HCT116 (cell line): ENCODE results near the gene CCDC73. TPM values are rescaled to one million over a fixed set of nuclear protein-coding genes. Genes with fewer than 3 reads are reported as not detected.

Experiments used
- ATAC-seq: fragments of 200-7000 bp; cut with Tn5 transposase; 2 replicates; pipeline ENCODE4 v1.9.1; 2020; ENCODE audit warnings: mild to moderate bottlenecking, moderate library complexity
- BruUV-seq: library from RNA; stranded (reverse); fragments of 400-500 nt; replicated peaks from 2 replicates; lab custom pipeline; 2021; lab: Mats Ljungman, UMichigan
- CTCF ChIA-PET: fragments of 300-600 bp; sonication (Branson Sonifier 250); formaldehyde crosslinking; loops from one replicate; lab custom pipeline; 2021; ENCODE audit warnings: antibody characterized with exemption; lab: Charles Lee
- POLR2A ChIA-PET: fragments of 300-600, 350-600 bp; sonication (Branson Sonifier 250); formaldehyde crosslinking; loops from one replicate; lab custom pipeline; 2021; ENCODE audit warnings: antibody characterized with exemption; lab: Charles Lee
- RAD21 ChIA-PET, 2 experiments: fragments of 300-600 bp; sonication (Branson Sonifier 250); formaldehyde crosslinking; loops; one replicate each; lab custom pipeline; 2023; ENCODE audit warnings: low total read pairs in 2 of 2; ENCODE audit not compliant: uncharacterized antibody in 2 of 2, unreplicated experiment in 2 of 2, low non-redundant PET in 1 of 2; lab: Charles Lee
- DNase-seq: peaks from one replicate; pipeline ENCODE4 v3.0.0-alpha.2; 2010; ENCODE audit warnings: low read depth, low spot score
- H2AFZ ChIP-seq: fragments of 200-600 bp; shearing (Covaris generic), sonication (generic); 2 replicates; pipeline ENCODE4 v1.6.1; 2017; ENCODE audit warnings: low read depth, mixed run types, mixed read lengths, antibody characterized with exemption, low read length; ENCODE audit not compliant: poor library complexity, severe bottlenecking
- H3K27ac ChIP-seq: 2 replicates; pipeline ENCODE4 v1.5.1; 2012; ENCODE audit warnings: low read depth, low read length
- H3K27me3 ChIP-seq: fragments of 200-600 bp; sonication (generic); 2 replicates; pipeline ENCODE4 v1.6.1; 2016; ENCODE audit warnings: mixed run types, low read length, mixed read lengths; ENCODE audit not compliant: insufficient read depth
- H3K36me3 ChIP-seq, 2 experiments: fragments of 200-500 bp in 1 of 2; fragments of 200-600 bp in 1 of 2; sonication (Bioruptor generic) in 1 of 2; sonication (generic) in 1 of 2; 2 replicates each; pipeline versions ENCODE4 v1.5.1 to v1.6.1; 2014 to 2016; ENCODE audit warnings: low read length in 2 of 2, inconsistent platforms in 1 of 2, mixed read lengths in 1 of 2, mixed run types in 1 of 2; ENCODE audit not compliant: insufficient read depth in 2 of 2, control insufficient read depth in 1 of 2
- H3K4me1 ChIP-seq, 2 experiments: fragments of 200-600 bp in 1 of 2; sonication (generic) in 1 of 2; 2 replicates each; pipeline versions ENCODE4 v1.5.1 to v1.6.1; 2012 to 2017; ENCODE audit warnings: low read length in 2 of 2, inconsistent platforms in 1 of 2, mild to moderate bottlenecking in 1 of 2, mixed read lengths in 1 of 2, mixed run types in 1 of 2, moderate library complexity in 1 of 2; ENCODE audit not compliant: insufficient read depth in 2 of 2, control insufficient read depth in 1 of 2
- H3K4me2 ChIP-seq: fragments of 200-600 bp; sonication (generic); 2 replicates; pipeline ENCODE4 v1.6.1; 2017; ENCODE audit warnings: mixed run types, low read length, mixed read lengths
- H3K4me3 ChIP-seq, 2 experiments: fragments of 200-600 bp in 1 of 2; sonication (generic) in 1 of 2; replicated peaks in 1 of 2; 2 replicates each; pipeline ENCODE4 v1.5.1; 2011 to 2016; ENCODE audit warnings: low read length in 2 of 2, control low read depth in 1 of 2, low read depth in 1 of 2, mild to moderate bottlenecking in 1 of 2, mixed read lengths in 1 of 2, mixed run types in 1 of 2
- H3K79me2 ChIP-seq: fragments of 200-600 bp; sonication (generic); 2 replicates; pipeline ENCODE4 v1.6.1; 2017; ENCODE audit warnings: mild to moderate bottlenecking, mixed run types, low read length, moderate library complexity, mixed read lengths; ENCODE audit not compliant: insufficient read depth
- H3K9ac ChIP-seq: fragments of 200-600 bp; sonication (generic); 2 replicates; pipeline ENCODE4 v1.6.1; 2016; ENCODE audit warnings: low read length, mixed read lengths
- H3K9me2 ChIP-seq: fragments of 200-600 bp; sonication (generic), shearing (Covaris generic); 2 replicates; pipeline ENCODE4 v1.6.1; 2017; ENCODE audit warnings: mixed run types, mild to moderate bottlenecking, moderate library complexity; ENCODE audit not compliant: insufficient read depth
- H3K9me3 ChIP-seq, 2 experiments: fragments of 200-500 bp in 1 of 2; fragments of 200-600 bp in 1 of 2; sonication (Bioruptor generic) in 1 of 2; sonication (generic) in 1 of 2; 2 replicates each; pipeline ENCODE4 v1.6.1; 2014 to 2017; ENCODE audit warnings: low read length in 2 of 2, mixed read lengths in 2 of 2, inconsistent platforms in 1 of 2, low read depth in 1 of 2, mild to moderate bottlenecking in 1 of 2, mixed run types in 1 of 2, moderate library complexity in 1 of 2; ENCODE audit not compliant: control insufficient read depth in 1 of 2, insufficient read depth in 1 of 2
- H4K20me1 ChIP-seq: fragments of 200-600 bp; sonication (generic), shearing (Covaris generic); 2 replicates; pipeline ENCODE4 v1.6.1; 2017; ENCODE audit warnings: mixed run types, mild to moderate bottlenecking, moderate library complexity; ENCODE audit not compliant: insufficient read depth
- CBX3 ChIP-seq: IDR thresholded peaks from 2 replicates; pipeline ENCODE4 v1.6.1; 2012; ENCODE audit warnings: low read depth
- CEBPB ChIP-seq: IDR thresholded peaks from 2 replicates; pipeline ENCODE4 v1.6.1; 2012; ENCODE audit warnings: low read depth
- EGR1 ChIP-seq: IDR thresholded peaks from 2 replicates; pipeline ENCODE4 v1.6.1; 2012; ENCODE audit warnings: low read depth
- ELF1 ChIP-seq: IDR thresholded peaks from 2 replicates; pipeline ENCODE4 v1.6.1; 2012; ENCODE audit warnings: low read depth, borderline replicate concordance
- EZH2 ChIP-seq: fragments of 200-600 bp; sonication (generic); IDR thresholded peaks from 2 replicates; pipeline ENCODE4 v1.6.1; 2017; ENCODE audit warnings: antibody characterized with exemption, mixed run types
- EZH2phosphoT487 ChIP-seq: fragments of 200-600 bp; IDR thresholded peaks from 2 replicates; pipeline ENCODE4 v1.6.1; 2018; ENCODE audit warnings: antibody characterized with exemption, borderline replicate concordance
- FOSL1 ChIP-seq: IDR thresholded peaks from 2 replicates; pipeline ENCODE4 v1.6.1; 2012; ENCODE audit warnings: low read depth
- JUND ChIP-seq: IDR thresholded peaks from 2 replicates; pipeline ENCODE4 v1.6.1; 2012
- POLR2A ChIP-seq: IDR thresholded peaks from 2 replicates; pipeline ENCODE4 v1.7.0; 2011; ENCODE audit warnings: borderline replicate concordance; ENCODE audit not compliant: insufficient read depth, insufficient read length; ENCODE audit errors: extremely low read depth
- RAD21 ChIP-seq: IDR thresholded peaks from 2 replicates; pipeline ENCODE4 v1.6.1; 2012; ENCODE audit warnings: low read depth, mild to moderate bottlenecking
- SIN3A ChIP-seq: IDR thresholded peaks from 2 replicates; pipeline ENCODE4 v1.6.1; 2012; ENCODE audit warnings: low read depth
- SRF ChIP-seq: IDR thresholded peaks from 2 replicates; pipeline ENCODE4 v1.6.1; 2012; ENCODE audit warnings: low read depth
- TCF7L2 ChIP-seq: IDR thresholded peaks from 2 replicates; pipeline ENCODE4 v1.7.0; 2011; ENCODE audit warnings: borderline replicate concordance, inconsistent platforms; ENCODE audit not compliant: insufficient read depth, insufficient read length; ENCODE audit errors: extremely low read depth
- YY1 ChIP-seq: IDR thresholded peaks from 2 replicates; pipeline ENCODE4 v1.6.1; 2011; ENCODE audit warnings: low read length, low read depth, moderate library complexity, mild to moderate bottlenecking; ENCODE audit not compliant: insufficient replicate concordance; ENCODE audit errors: extremely low read depth
- ZNF274 ChIP-seq: fragments of 200-500 bp; sonication (Bioruptor generic); IDR thresholded peaks from 2 replicates; pipeline ENCODE4 v1.6.1; 2014; ENCODE audit warnings: mild to moderate bottlenecking, low read depth, low read length, inconsistent platforms
- intact Hi-C: fragments of 100-400 bp; cut with micrococcal nuclease; formaldehyde crosslinking; loops from 2 replicates; pipeline ENCODE4 v1.10.0; 2022
- total RNA-seq: library from RNA; stranded (reverse); gene quantifications from one replicate; pipeline ENCODE4 v1.2.1, GENCODE V29; 2021; ENCODE audit not compliant: unreplicated experiment
- TF ChIP-seq, protein P1 (sequence below): IDR thresholded peaks from 2 replicates; pipeline ENCODE4 v1.6.1; 2012
- TF ChIP-seq, protein P2 (sequence below), 3 experiments: fragments of 200-600 bp in 1 of 3; sonication (generic) in 1 of 3; IDR thresholded peaks in 2 of 3; conservative IDR thresholded peaks in 1 of 3; 2 replicates each; pipeline ENCODE4 v1.5.1; 2012 to 2017; ENCODE audit warnings: low read depth in 2 of 3, low read length in 2 of 3, antibody characterized with exemption in 1 of 3, borderline replicate concordance in 1 of 3, control low read depth in 1 of 3, mild to moderate bottlenecking in 1 of 3, mixed read lengths in 1 of 3, mixed run types in 1 of 3, moderate library complexity in 1 of 3; ENCODE audit not compliant: insufficient read depth in 1 of 3
- TF ChIP-seq, protein P3 (sequence below): IDR thresholded peaks from 2 replicates; pipeline ENCODE4 v1.6.1; 2012

The CCDC73 gene
- total RNA-seq, 1 experiment from 2014 or later, result not detected

DNA sequence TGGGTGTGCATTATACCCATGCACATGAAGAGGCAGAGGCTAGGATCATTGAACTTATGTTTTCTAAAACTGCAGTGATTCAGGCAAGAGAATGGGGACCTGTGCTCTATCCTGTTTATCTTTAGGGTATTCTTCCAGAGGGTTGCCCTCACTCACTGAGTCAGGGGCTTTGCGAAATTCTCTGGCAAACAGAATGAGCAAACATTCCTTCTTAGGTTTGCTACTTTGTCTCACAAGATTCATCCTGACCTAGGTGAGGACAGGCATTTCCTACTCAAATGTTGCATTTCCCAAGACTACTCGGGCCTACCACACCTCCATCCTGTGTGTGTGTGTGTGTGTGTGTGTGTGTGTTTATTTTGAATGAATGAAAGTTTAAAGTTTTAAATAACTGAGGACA is 213.5 kb downstream of the CCDC73 start:
- DNase-seq (no peak), ATAC-seq (no peak)
- Histone ChIP-seq H3K9ac (no peak overlapping the region), H3K27me3 (no peaks in the 10 kb centered on the region), H2AFZ (no peak overlapping the region), H3K27ac (no peak overlapping the region), H3K9me3 (no peaks in the 10 kb centered on the region), H3K4me2 (no peak overlapping the region), H4K20me1 (peaks cover 5% of the 10 kb centered on the region; the same call in 1 of the 2 replicates), H3K4me1 (peaks cover 4 to 23% of the 10 kb centered on the region in 2 experiments; a peak in 3 of 4 replicates), H3K4me3 (no peak overlapping the region), H3K36me3 (no peaks in the 10 kb centered on the region), H3K9me2 (no peaks in the 10 kb centered on the region), H3K79me2 (peaks cover 24% of the 10 kb centered on the region)
- CTCF ChIA-PET, result no interaction called here
- POLR2A ChIA-PET, result no interaction called here
- RAD21 ChIA-PET, result no interaction called here
- TF ChIP-seq FOSL1 (no peak), ELF1 (no peak), ZNF274 (no peak), EGR1 (no peak), CEBPB (no peak), RAD21 (no peak), CBX3 (no peak), POLR2A (no peak), SIN3A (no peak), TCF7L2 (no peak), EZH2phosphoT487 (no peak), EZH2 (no peak), YY1 (no peak), JUND (no peak), SRF (no peak)
- TF ChIP-seq, protein P1, sequence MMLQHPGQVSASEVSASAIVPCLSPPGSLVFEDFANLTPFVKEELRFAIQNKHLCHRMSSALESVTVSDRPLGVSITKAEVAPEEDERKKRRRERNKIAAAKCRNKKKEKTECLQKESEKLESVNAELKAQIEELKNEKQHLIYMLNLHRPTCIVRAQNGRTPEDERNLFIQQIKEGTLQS, result no peak
- TF ChIP-seq, protein P2, sequence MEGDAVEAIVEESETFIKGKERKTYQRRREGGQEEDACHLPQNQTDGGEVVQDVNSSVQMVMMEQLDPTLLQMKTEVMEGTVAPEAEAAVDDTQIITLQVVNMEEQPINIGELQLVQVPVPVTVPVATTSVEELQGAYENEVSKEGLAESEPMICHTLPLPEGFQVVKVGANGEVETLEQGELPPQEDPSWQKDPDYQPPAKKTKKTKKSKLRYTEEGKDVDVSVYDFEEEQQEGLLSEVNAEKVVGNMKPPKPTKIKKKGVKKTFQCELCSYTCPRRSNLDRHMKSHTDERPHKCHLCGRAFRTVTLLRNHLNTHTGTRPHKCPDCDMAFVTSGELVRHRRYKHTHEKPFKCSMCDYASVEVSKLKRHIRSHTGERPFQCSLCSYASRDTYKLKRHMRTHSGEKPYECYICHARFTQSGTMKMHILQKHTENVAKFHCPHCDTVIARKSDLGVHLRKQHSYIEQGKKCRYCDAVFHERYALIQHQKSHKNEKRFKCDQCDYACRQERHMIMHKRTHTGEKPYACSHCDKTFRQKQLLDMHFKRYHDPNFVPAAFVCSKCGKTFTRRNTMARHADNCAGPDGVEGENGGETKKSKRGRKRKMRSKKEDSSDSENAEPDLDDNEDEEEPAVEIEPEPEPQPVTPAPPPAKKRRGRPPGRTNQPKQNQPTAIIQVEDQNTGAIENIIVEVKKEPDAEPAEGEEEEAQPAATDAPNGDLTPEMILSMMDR (IDR thresholded peaks at IDR 0.05 in 2 of 3, conservative IDR thresholded peaks at IDR 0.05 in 1 of 3; ENCODE audit: borderline replicate concordance in 1 of 3, insufficient read depth in 1 of 3, low read depth in 2 of 3, low read length in 2 of 3), result no peak
- TF ChIP-seq, protein P3, sequence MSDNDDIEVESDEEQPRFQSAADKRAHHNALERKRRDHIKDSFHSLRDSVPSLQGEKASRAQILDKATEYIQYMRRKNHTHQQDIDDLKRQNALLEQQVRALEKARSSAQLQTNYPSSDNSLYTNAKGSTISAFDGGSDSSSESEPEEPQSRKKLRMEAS, result no peak
- BruUV-seq, result no TSS peak
- intact Hi-C loops, result no loop called here
